Measurements from ENCODE around the gene GRAMD2A. TPM values are rescaled to one million over a fixed set of nuclear protein-coding genes. Genes with fewer than 3 reads are reported as not detected.

The GRAMD2A gene
- total RNA-seq, 1 donor from 2014 or later: 0.32 TPM

GRCh38 chr15:72217216-72217615 lies 19.6 kb upstream of the GRAMD2A start:
- Mint-ChIP-seq H3K27ac (ENCODE audit: unreplicated experiment) (peak overlapping the region; percentile 73), H3K4me1 (ENCODE audit: low read depth) (peaks cover 43% of the 10 kb centered on the region), H3K27me3 (ENCODE audit: low read depth) (no peaks in the 10 kb centered on the region), H3K9me3 (ENCODE audit: low read depth) (no peaks in the 10 kb centered on the region), H3K36me3 (ENCODE audit: low read depth) (peaks cover 40% of the 10 kb centered on the region), H3K4me3 (ENCODE audit: unreplicated experiment) (no peak overlapping the region)
- no peak for TF ChIP-seq CTCF (IDR thresholded peaks at IDR 0.05)
- no peak for DNase-seq (ENCODE audit: low spot score)

- no peak overlapping the region for H3K27ac Mint-ChIP-seq (ENCODE audit: unreplicated experiment)
- no peak for TF ChIP-seq CTCF (IDR thresholded peaks at IDR 0.05)
- no peaks in the 10 kb centered on the region for H3K27me3 Mint-ChIP-seq (ENCODE audit: low read depth)
- H3K9me3 Mint-ChIP-seq (ENCODE audit: low read depth): no peaks in the 10 kb centered on the region
- H3K4me1 Mint-ChIP-seq (ENCODE audit: low read depth): peaks cover 33% of the 10 kb centered on the region
- DNase-seq (ENCODE audit: low spot score): no peak
- H3K4me3 Mint-ChIP-seq (ENCODE audit: unreplicated experiment): no peak overlapping the region
- peaks cover 45% of the 10 kb centered on the region for H3K36me3 Mint-ChIP-seq (ENCODE audit: low read depth)
These were observed 18.5 kb upstream of the GRAMD2A start for GRCh38 chr15:72216079-72216478.

- Mint-ChIP-seq H3K27ac (ENCODE audit: unreplicated experiment) (no peak overlapping the region), H3K27me3 (ENCODE audit: low read depth) (no peaks in the 10 kb centered on the region), H3K4me1 (ENCODE audit: low read depth) (peaks cover 12% of the 10 kb centered on the region), H3K9me3 (ENCODE audit: low read depth) (no peaks in the 10 kb centered on the region), H3K4me3 (ENCODE audit: unreplicated experiment) (no peak overlapping the region), H3K36me3 (ENCODE audit: low read depth) (peaks cover 67% of the 10 kb centered on the region)
- TF ChIP-seq CTCF (IDR thresholded peaks at IDR 0.05): no peak
- no peak for DNase-seq (ENCODE audit: low spot score)
These were observed 10.0 kb upstream of the GRAMD2A start for GRCh38 chr15:72207558-72208085.

- H3K27ac Mint-ChIP-seq (ENCODE audit: unreplicated experiment): no peak overlapping the region
These were observed 9.1 kb upstream of the GRAMD2A start for GRCh38 chr15:72206677-72207000.

GRCh38 chr15:72205896-72206676 lies 8.5 kb upstream of the GRAMD2A start:
- Mint-ChIP-seq H3K27me3 (ENCODE audit: low read depth) (no peaks in the 10 kb centered on the region), H3K4me3 (ENCODE audit: unreplicated experiment) (no peak overlapping the region), H3K36me3 (ENCODE audit: low read depth) (peaks cover 69% of the 10 kb centered on the region), H3K27ac (ENCODE audit: unreplicated experiment) (no peak overlapping the region), H3K4me1 (ENCODE audit: low read depth) (peaks cover 12% of the 10 kb centered on the region), H3K9me3 (ENCODE audit: low read depth) (no peaks in the 10 kb centered on the region)
- no peak for TF ChIP-seq CTCF (IDR thresholded peaks at IDR 0.05)
- no peak for DNase-seq (ENCODE audit: low spot score)

More at GRCh38 chr15:72206677-72207000, 9.1 kb upstream of the GRAMD2A start:
- Mint-ChIP-seq H3K27me3 (ENCODE audit: low read depth) (no peaks in the 10 kb centered on the region), H3K9me3 (ENCODE audit: low read depth) (no peaks in the 10 kb centered on the region), H3K4me1 (ENCODE audit: low read depth) (peaks cover 12% of the 10 kb centered on the region), H3K36me3 (ENCODE audit: low read depth) (peaks cover 73% of the 10 kb centered on the region), H3K4me3 (ENCODE audit: unreplicated experiment) (no peak overlapping the region)
- no peak for TF ChIP-seq CTCF (IDR thresholded peaks at IDR 0.05)
- DNase-seq (ENCODE audit: low spot score): no peak

Measured in chondrocyte (in vitro differentiated cells).